ENCODE data around the gene PDE10A.

DNA sequence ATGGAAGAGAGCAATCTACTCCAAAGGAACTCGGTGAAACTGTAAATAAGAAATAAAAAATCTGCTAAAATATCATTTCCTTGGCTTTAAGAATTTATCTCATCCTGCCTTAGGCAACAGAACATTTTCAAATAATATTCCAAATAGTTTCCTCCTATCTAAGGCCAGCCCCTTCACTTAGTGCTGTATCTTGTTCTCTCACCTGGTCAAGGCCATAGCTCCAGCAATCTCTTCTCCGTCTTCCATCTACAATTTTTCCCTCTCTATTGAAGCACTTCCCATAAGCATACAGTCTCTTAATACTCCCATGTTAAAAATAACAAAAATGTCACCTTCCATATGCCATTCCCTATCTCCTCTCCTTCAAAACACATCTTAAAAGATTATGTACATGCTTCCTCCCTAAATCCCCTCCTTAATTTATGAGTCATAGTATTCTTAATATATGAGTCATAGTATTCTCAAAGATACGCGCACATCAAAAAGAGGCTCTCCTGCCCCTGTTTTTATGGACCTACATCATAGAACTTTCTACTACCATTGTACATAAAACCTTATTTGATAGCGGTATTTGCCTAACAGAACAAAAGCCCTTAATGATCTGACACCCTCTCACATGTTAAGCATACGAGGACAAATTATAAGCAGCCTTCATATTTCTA, 146.9 kb downstream of the PDE10A start:
- TF ChIP-seq GATA3 (IDR thresholded peaks at IDR 0.05; ENCODE audit: low read depth, low read length) = no peak
- TF ChIP-seq GATA2 (IDR thresholded peaks at IDR 0.05; ENCODE audit: low read depth, low read length) = no peak

Data from SH-SY5Y (cell line).